A549 (cell line): ENCODE results near the gene RAPGEF4. TPM values are rescaled to one million over a fixed set of nuclear protein-coding genes. Genes with fewer than 3 reads are reported as not detected.

Source experiments
- ATAC-seq, 2 experiments: fragments of 200-7000 bp in 1 of 2; fragments of >200 bp in 1 of 2; cut with Nextera tagmentation in 1 of 2; cut with Tn5 transposase in 1 of 2; 3 replicates each; pipeline versions ENCODE4 v1.8.0 to v1.9.1; 2018 to 2020; ENCODE audit warnings: mild to moderate bottlenecking in 1 of 2, moderate library complexity in 1 of 2
- CTCF ChIA-PET: fragments of 300-600 bp; sonication (Branson Sonifier 250); formaldehyde crosslinking; extraction: SDS; loops from one replicate; lab custom pipeline; 2021; ENCODE audit warnings: antibody characterized with exemption, inconsistent platforms; lab: Yijun Ruan, JAX
- POLR2A ChIA-PET: fragments of 350-600 bp; formaldehyde crosslinking; extraction: SDS; loops from one replicate; lab custom pipeline; 2021; ENCODE audit warnings: antibody characterized with exemption, inconsistent platforms; lab: Yijun Ruan, JAX
- DNase-seq, 2 experiments: peaks; one replicate each; pipeline versions ENCODE4 v3.0.0 to v3.0.0-alpha.2; 2011 to 2016; ENCODE audit warnings: low read depth in 1 of 2, low spot score in 1 of 2
- FAIRE-seq: peaks from 2 replicates; lab custom pipeline; 2011; peaks lifted over from hg19 to GRCh38; lab: Jason Lieb, UNC
- H3K27ac ChIP-seq, 2 experiments: fragments of >200 bp; sonication (Bioruptor Twin); formaldehyde crosslinking; 3 replicates each; pipeline ENCODE4 v1.5.1; 2016 to 2017
- H3K4me1 ChIP-seq: fragments of >200 bp; sonication (Bioruptor Twin); formaldehyde crosslinking; 3 replicates; pipeline ENCODE4 v1.6.1; 2016
- H3K4me2 ChIP-seq: fragments of >200 bp; sonication (Bioruptor Twin); formaldehyde crosslinking; 3 replicates; pipeline ENCODE4 v1.6.1; 2016
- H3K4me3 ChIP-seq: fragments of >200 bp; sonication (Bioruptor Twin); formaldehyde crosslinking; 3 replicates; pipeline ENCODE4 v1.5.1; 2016
- H3K9me3 ChIP-seq: fragments of >200 bp; sonication (Bioruptor Twin); formaldehyde crosslinking; 3 replicates; pipeline ENCODE4 v1.6.1; 2016
- BHLHE40 ChIP-seq: IDR thresholded peaks from 2 replicates; pipeline ENCODE4 v1.6.1; 2012; ENCODE audit warnings: low read depth, low read length, inconsistent platforms
- CEBPB ChIP-seq, 2 experiments: fragments of >200 bp in 1 of 2; sonication (Bioruptor Twin) in 1 of 2; formaldehyde crosslinking in 1 of 2; IDR thresholded peaks; 2 replicates each; pipeline ENCODE4 v1.6.1; 2012 to 2016
- CHD4 ChIP-seq: fragments of 200-600 bp; sonication (generic); IDR thresholded peaks from 2 replicates; pipeline ENCODE4 v1.6.1; 2016; ENCODE audit warnings: antibody characterized with exemption, mild to moderate bottlenecking, borderline replicate concordance
- ELK1 ChIP-seq: fragments of 150-350 bp; IDR thresholded peaks from 2 replicates; pipeline ENCODE4 v1.6.1; 2014; ENCODE audit warnings: low read depth, mild to moderate bottlenecking, low read length
- EP300 ChIP-seq, 2 experiments: fragments of >200 bp; sonication (Bioruptor Twin); formaldehyde crosslinking; IDR thresholded peaks; 2 replicates in 1 of 2; 3 replicates in 1 of 2; pipeline ENCODE4 v1.6.1; 2016 to 2017
- FOSL2 ChIP-seq, 2 experiments: fragments of 450-650 bp in 1 of 2; fragments of >200 bp in 1 of 2; sonication (Bioruptor Twin) in 1 of 2; formaldehyde crosslinking; IDR thresholded peaks; 2 replicates each; pipeline versions ENCODE4 v1.5.0 to v1.6.1; 2016 to 2020; ENCODE audit warnings: mild to moderate bottlenecking in 1 of 2, moderate library complexity in 1 of 2
- FOXS1 ChIP-seq: fragments of 250-450 bp; sonication (Bioruptor Pico); IDR thresholded peaks from 2 replicates; pipeline ENCODE4 v1.5.0; 2020; ENCODE audit warnings: mild to moderate bottlenecking, moderate library complexity
- HDAC2 ChIP-seq: fragments of 200-600 bp; sonication (generic); IDR thresholded peaks from 2 replicates; pipeline ENCODE4 v1.6.1; 2016
- HOXA7 ChIP-seq: fragments of 250-450 bp; sonication (Bioruptor Pico); IDR thresholded peaks from 2 replicates; pipeline ENCODE4 v1.5.0; 2020; ENCODE audit warnings: mild to moderate bottlenecking, moderate library complexity
- JUNB ChIP-seq: fragments of >200 bp; sonication (Bioruptor Twin); formaldehyde crosslinking; IDR thresholded peaks from 2 replicates; pipeline ENCODE4 v1.6.1; 2016
- MYC ChIP-seq: IDR thresholded peaks from 2 replicates; pipeline ENCODE4 v1.6.1; 2012; ENCODE audit warnings: mild to moderate bottlenecking, inconsistent platforms, low read length, improper control_type of control experiment, borderline replicate concordance
- NFE2L2 ChIP-seq: fragments of 150-350 bp; conservative IDR thresholded peaks from 2 replicates; pipeline ENCODE4 v1.6.1; 2014; ENCODE audit warnings: low read length
- NPAS2 ChIP-seq: fragments of 250-450 bp; sonication (Bioruptor Pico); IDR thresholded peaks from 2 replicates; pipeline ENCODE4 v1.8.0; 2022; ENCODE audit warnings: mild to moderate bottlenecking, moderate library complexity, borderline replicate concordance
- NR3C1 ChIP-seq: fragments of >200 bp; sonication (Bioruptor Twin); formaldehyde crosslinking; IDR thresholded peaks from 3 replicates; pipeline ENCODE4 v1.6.1; 2017
- PHF8 ChIP-seq: fragments of 200-600 bp; sonication (generic); IDR thresholded peaks from 2 replicates; pipeline ENCODE4 v1.6.1; 2016; ENCODE audit warnings: low read depth, mild to moderate bottlenecking, antibody characterized with exemption, moderate library complexity, borderline replicate concordance
- POLR2A ChIP-seq: IDR thresholded peaks from 2 replicates; pipeline ENCODE4 v1.6.1; 2012; ENCODE audit warnings: mild to moderate bottlenecking, low read length
- POLR2AphosphoS2 ChIP-seq: conservative IDR thresholded peaks from 2 replicates; pipeline ENCODE4 v1.6.1; 2012; ENCODE audit warnings: low read length, improper control_type of control experiment, inconsistent platforms
- RAD21 ChIP-seq, 2 experiments: fragments of >200 bp in 1 of 2; sonication (Bioruptor Twin) in 1 of 2; formaldehyde crosslinking in 1 of 2; IDR thresholded peaks in 1 of 2; conservative IDR thresholded peaks in 1 of 2; 2 replicates in 1 of 2; 3 replicates in 1 of 2; pipeline ENCODE4 v1.6.1; 2012 to 2018; ENCODE audit warnings: inconsistent platforms in 1 of 2
- RFX5 ChIP-seq: fragments of 450-650 bp; IDR thresholded peaks from 2 replicates; pipeline ENCODE4 v1.7.1; 2014; ENCODE audit warnings: antibody characterized with exemption, mild to moderate bottlenecking, moderate library complexity
- RNF2 ChIP-seq: fragments of 200-600 bp; sonication (generic); IDR thresholded peaks from 2 replicates; pipeline ENCODE4 v1.6.1; 2016; ENCODE audit warnings: low read depth, mild to moderate bottlenecking, antibody characterized with exemption, moderate library complexity, borderline replicate concordance
- SMC3 ChIP-seq: fragments of >200 bp; sonication (Bioruptor Twin); formaldehyde crosslinking; IDR thresholded peaks from 3 replicates; pipeline ENCODE4 v1.6.1; 2018; ENCODE audit warnings: inconsistent platforms
- ZNF302 ChIP-seq: fragments of 250-450 bp; sonication (Bioruptor Pico); IDR thresholded peaks from 2 replicates; pipeline ENCODE4 v1.9.0; 2021; ENCODE audit warnings: inconsistent platforms, mild to moderate bottlenecking, moderate library complexity
- WGBS: methylation state at CpG from one replicate; pipeline ENCODE4 v1.1.6; 2017; ENCODE audit errors: missing lambda C conversion rate; 5-methylcytosine and 5-hydroxymethylcytosine counted together
- polyA plus RNA-seq, 4 experiments: library from polyadenylated mRNA; depleted of rRNA in 3 of 4; stranded (reverse); fragments of >200 nt; fragmentation: RNase III in 1 of 4; extraction: RNeasy Plus Mini Kit Qiagen cat#74134 plus additional on column Dnase treatment in 1 of 4; gene quantifications; 2 replicates in 3 of 4; 3 replicates in 1 of 4; pipeline ENCODE4 v1.2.3, GENCODE V29; 2011 to 2017
- TF ChIP-seq, protein P1 (sequence below): fragments of >200 bp; sonication (Bioruptor Twin); formaldehyde crosslinking; IDR thresholded peaks from 3 replicates; pipeline ENCODE4 v1.5.1; 2016
- TF ChIP-seq, protein P2 (sequence below): fragments of 450-650 bp; IDR thresholded peaks from 2 replicates; pipeline ENCODE4 v1.6.1; 2014; ENCODE audit warnings: antibody characterized with exemption
- TF ChIP-seq, protein P3 (sequence below): IDR thresholded peaks from 2 replicates; pipeline ENCODE4 v1.6.1; 2012

The RAPGEF4 gene
- polyA plus RNA-seq, 2 of the 4 experiments (the other 2 are of a cell fraction), result 0.18 to 1.1 TPM

DNA sequence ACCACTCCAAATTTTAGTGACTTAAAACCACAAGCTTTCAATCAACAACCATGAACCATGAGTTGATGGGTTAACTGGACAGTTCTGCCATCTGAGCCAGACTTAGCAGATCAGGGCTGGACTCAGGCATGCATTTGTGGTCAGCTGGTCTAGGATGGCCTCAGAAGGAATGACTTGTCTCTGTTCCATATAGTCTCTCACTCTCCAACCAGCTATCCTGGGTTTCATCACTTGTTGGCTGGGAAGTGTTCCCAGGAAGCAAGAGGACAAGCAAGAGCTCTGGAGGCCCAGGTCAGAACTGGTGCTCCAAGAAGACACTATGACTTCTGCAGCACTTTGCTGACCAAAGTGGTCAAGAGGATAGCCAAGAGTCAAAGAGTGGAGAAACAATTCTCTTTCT, 322.5 kb downstream of the RAPGEF4 start:
- Histone ChIP-seq H3K4me2 (no peak overlapping the region), H3K27ac (peak overlapping the region in 1 of 2 experiments; percentile 48; a peak in 2 of 6 replicates), H3K4me1 (peaks cover 28% of the 10 kb centered on the region), H3K4me3 (no peak overlapping the region), H3K9me3 (peaks cover 1% of the 10 kb centered on the region; the same call in 1 of the 3 replicates)
- no peak for DNase-seq
- ChIA-PET CTCF (interaction anchor here (0.9 to 1.8 kb wide), 5 partner anchors 9 to 243 kb away, joined by 3 to 11 read pairs (median 4); no protein-coding TSS in a partner anchor), POLR2A (interaction anchor here (0.6 kb wide), 1 partner anchor 55 kb away, joined by 3 read pairs; no protein-coding TSS in a partner anchor)
- no peak for FAIRE-seq
- ATAC-seq, result no peak
- TF ChIP-seq HOXA7 (CRISPR knock-in tag), result no peak
- TF ChIP-seq MYC, result no peak
- TF ChIP-seq FOXS1 (CRISPR knock-in tag), result no peak
- TF ChIP-seq NR3C1, result no peak
- no peak for TF ChIP-seq HDAC2
- TF ChIP-seq RNF2, result no peak
- no peak for TF ChIP-seq POLR2A
- TF ChIP-seq, protein P1, sequence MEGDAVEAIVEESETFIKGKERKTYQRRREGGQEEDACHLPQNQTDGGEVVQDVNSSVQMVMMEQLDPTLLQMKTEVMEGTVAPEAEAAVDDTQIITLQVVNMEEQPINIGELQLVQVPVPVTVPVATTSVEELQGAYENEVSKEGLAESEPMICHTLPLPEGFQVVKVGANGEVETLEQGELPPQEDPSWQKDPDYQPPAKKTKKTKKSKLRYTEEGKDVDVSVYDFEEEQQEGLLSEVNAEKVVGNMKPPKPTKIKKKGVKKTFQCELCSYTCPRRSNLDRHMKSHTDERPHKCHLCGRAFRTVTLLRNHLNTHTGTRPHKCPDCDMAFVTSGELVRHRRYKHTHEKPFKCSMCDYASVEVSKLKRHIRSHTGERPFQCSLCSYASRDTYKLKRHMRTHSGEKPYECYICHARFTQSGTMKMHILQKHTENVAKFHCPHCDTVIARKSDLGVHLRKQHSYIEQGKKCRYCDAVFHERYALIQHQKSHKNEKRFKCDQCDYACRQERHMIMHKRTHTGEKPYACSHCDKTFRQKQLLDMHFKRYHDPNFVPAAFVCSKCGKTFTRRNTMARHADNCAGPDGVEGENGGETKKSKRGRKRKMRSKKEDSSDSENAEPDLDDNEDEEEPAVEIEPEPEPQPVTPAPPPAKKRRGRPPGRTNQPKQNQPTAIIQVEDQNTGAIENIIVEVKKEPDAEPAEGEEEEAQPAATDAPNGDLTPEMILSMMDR, result no peak
- TF ChIP-seq PHF8, result no peak
- TF ChIP-seq BHLHE40, result no peak
- no peak for TF ChIP-seq NPAS2 (CRISPR knock-in tag)
- no peak for TF ChIP-seq RAD21 (conservative IDR thresholded peaks at IDR 0.05 in 1 of 2, IDR thresholded peaks at IDR 0.05 in 1 of 2)
- TF ChIP-seq, protein P2, sequence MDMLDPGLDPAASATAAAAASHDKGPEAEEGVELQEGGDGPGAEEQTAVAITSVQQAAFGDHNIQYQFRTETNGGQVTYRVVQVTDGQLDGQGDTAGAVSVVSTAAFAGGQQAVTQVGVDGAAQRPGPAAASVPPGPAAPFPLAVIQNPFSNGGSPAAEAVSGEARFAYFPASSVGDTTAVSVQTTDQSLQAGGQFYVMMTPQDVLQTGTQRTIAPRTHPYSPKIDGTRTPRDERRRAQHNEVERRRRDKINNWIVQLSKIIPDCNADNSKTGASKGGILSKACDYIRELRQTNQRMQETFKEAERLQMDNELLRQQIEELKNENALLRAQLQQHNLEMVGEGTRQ, result no peak
- TF ChIP-seq, protein P3, sequence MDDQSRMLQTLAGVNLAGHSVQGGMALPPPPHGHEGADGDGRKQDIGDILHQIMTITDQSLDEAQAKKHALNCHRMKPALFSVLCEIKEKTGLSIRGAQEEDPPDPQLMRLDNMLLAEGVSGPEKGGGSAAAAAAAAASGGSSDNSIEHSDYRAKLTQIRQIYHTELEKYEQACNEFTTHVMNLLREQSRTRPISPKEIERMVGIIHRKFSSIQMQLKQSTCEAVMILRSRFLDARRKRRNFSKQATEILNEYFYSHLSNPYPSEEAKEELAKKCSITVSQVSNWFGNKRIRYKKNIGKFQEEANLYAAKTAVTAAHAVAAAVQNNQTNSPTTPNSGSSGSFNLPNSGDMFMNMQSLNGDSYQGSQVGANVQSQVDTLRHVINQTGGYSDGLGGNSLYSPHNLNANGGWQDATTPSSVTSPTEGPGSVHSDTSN, result no peak
- TF ChIP-seq ZNF302 (CRISPR knock-in tag), result no peak
- no peak for TF ChIP-seq ELK1
- TF ChIP-seq CHD4, result no peak
- TF ChIP-seq FOSL2 (IDR thresholded peaks at IDR 0.05), result no peak
- no peak for TF ChIP-seq FOSL2 (CRISPR knock-in tag; IDR thresholded peaks at IDR 0.05)
- no peak for TF ChIP-seq POLR2AphosphoS2
- no peak for TF ChIP-seq RFX5

GRCh38 chr2:173058673-173059072, 323.0 kb downstream of the RAPGEF4 start:
- no peaks in the 10 kb centered on the region; the same call in 2 of the 3 replicates for H3K9me3 ChIP-seq
- peak overlapping the region; percentile 7 to 48; a peak in 3 of 6 replicates for H3K27ac ChIP-seq
- POLR2A ChIA-PET, result no interaction called here
- FAIRE-seq (no peak), DNase-seq (no peak), ATAC-seq (no peak)
- WGBS, result 90% methylated on average over 2 of the region's 2 CpGs
- TF ChIP-seq NFE2L2 (no peak), EP300 (IDR thresholded peaks at IDR 0.05) (no peak), CEBPB (IDR thresholded peaks at IDR 0.05) (no peak), HDAC2 (no peak), FOSL2 (IDR thresholded peaks at IDR 0.05) (no peak), FOSL2 (CRISPR knock-in tag; IDR thresholded peaks at IDR 0.05) (no peak), SMC3 (no peak), JUNB (no peak)
- TF ChIP-seq, protein P1, result no peak
- TF ChIP-seq, protein P3, result no peak
- TF ChIP-seq, all 56 proteins: peak for 0
- Histone ChIP-seq H3K4me2 (no peak overlapping the region), H3K4me1 (peaks cover 22% of the 10 kb centered on the region), H3K4me3 (no peak overlapping the region)
- CTCF ChIA-PET, result interaction anchor here (0.9 to 1.8 kb wide), 4 partner anchors 10 to 32 kb away, joined by 3 to 11 read pairs (median 4); no protein-coding TSS in a partner anchor
